ENCODE data around the gene RAB38.

DNA sequence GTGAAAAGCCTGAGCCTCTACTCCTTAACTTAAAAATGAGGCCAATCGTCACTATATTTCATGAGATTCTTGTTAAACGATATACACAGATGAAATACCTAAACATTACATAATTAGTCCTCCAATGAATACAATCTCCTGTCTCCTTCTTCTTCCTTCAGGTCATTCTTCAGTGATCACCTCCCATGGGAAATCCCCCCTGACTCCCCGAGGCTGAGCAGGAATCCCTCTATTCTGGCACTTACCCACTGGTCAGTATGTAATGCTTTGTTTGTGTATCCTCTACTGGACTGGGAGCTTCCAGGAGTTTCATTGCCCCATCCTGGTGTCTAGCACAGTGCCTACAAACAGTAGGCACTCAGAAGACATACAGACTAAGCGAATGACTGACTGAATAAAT, 52.3 kb downstream of the RAB38 start:
- TF ChIP-seq, protein P1, sequence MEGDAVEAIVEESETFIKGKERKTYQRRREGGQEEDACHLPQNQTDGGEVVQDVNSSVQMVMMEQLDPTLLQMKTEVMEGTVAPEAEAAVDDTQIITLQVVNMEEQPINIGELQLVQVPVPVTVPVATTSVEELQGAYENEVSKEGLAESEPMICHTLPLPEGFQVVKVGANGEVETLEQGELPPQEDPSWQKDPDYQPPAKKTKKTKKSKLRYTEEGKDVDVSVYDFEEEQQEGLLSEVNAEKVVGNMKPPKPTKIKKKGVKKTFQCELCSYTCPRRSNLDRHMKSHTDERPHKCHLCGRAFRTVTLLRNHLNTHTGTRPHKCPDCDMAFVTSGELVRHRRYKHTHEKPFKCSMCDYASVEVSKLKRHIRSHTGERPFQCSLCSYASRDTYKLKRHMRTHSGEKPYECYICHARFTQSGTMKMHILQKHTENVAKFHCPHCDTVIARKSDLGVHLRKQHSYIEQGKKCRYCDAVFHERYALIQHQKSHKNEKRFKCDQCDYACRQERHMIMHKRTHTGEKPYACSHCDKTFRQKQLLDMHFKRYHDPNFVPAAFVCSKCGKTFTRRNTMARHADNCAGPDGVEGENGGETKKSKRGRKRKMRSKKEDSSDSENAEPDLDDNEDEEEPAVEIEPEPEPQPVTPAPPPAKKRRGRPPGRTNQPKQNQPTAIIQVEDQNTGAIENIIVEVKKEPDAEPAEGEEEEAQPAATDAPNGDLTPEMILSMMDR (IDR thresholded peaks at IDR 0.05; ENCODE audit: borderline replicate concordance, extremely low read depth, low read length, poor library complexity, severe bottlenecking): no peak
- TF ChIP-seq EZH2 (IDR thresholded peaks at IDR 0.05; ENCODE audit: borderline replicate concordance, low read depth, low read length, severe bottlenecking): no peak
